ENCODE data around the gene C14orf132. TPM values are rescaled to one million over a fixed set of nuclear protein-coding genes. Genes with fewer than 3 reads are reported as not detected.

Gene C14orf132
- total and polyA plus RNA-seq, 10 of the 15 experiments (the other 5 are each of a cell fraction or from before 2014, with no cell fraction given), result under 0.01 to 1.2 (median 0.03) TPM; not detected in 2

DNA sequence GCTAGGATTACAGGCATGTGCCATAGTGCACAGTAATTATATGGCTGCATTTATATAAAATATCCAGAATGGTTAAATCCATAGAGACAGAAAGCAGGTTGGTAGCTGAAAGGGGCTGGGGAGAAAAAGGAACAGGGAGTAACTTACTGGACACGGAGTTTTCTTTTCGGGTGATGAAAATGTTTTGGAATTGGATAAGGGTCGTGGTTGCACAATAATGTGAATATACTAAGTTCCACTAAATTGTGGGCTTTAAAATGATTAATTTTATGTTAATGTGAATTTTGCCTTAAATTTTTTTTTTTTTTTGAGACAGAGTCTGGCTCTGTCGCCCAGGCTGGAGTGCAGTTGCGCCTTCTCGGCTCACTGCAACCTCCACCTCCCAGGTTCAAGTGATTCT lies 95.3 kb downstream of the C14orf132 start:
- ChIA-PET CTCF (interaction anchor here (1.5 kb wide), 1 partner anchor 9 kb away, joined by 3 read pairs; no protein-coding TSS in a partner anchor), SMC1A (ENCODE audit: uncharacterized antibody, unreplicated experiment) (interaction anchor here (0.8 kb wide), 1 partner anchor 102 kb away, joined by 3 read pairs; no protein-coding TSS in a partner anchor), RAD21 (ENCODE audit: unreplicated experiment) (no interaction called here), POLR2A (no interaction called here)
- H3K9me3 ChIP-seq (replicated peaks; ENCODE audit: control insufficient read depth, insufficient read depth, low read length), result no peaks in the 10 kb centered on the region; the same call in 2 of the 3 replicates
- no TSS peak for BruUV-seq (replicated peaks)
- TF ChIP-seq ASH2L (IDR thresholded peaks at IDR 0.05; ENCODE audit: borderline replicate concordance, low read depth) (no peak), FOS (IDR thresholded peaks at IDR 0.05; ENCODE audit: borderline replicate concordance, extremely low read depth, insufficient read length) (no peak), CREB1 (IDR thresholded peaks at IDR 0.05; ENCODE audit: low read depth) (no peak), EP300 (IDR thresholded peaks at IDR 0.05; ENCODE audit: borderline replicate concordance in 1 of 2, control insufficient read depth in 1 of 2, low read depth in 2 of 2, low read length in 2 of 2) (no peak), PRDM15 (CRISPR knock-in tag; IDR thresholded peaks at IDR 0.05) (no peak), ATF7 (IDR thresholded peaks at IDR 0.05; ENCODE audit: low read depth) (no peak), KDM1A (IDR thresholded peaks at IDR 0.05; ENCODE audit: borderline replicate concordance) (no peak), CHD1 (IDR thresholded peaks at IDR 0.05; ENCODE audit: low read depth, low read length) (no peak), MTA3 (IDR thresholded peaks at IDR 0.05; ENCODE audit: borderline replicate concordance, low read length) (no peak), SUPT20H (IDR thresholded peaks at IDR 0.05; ENCODE audit: borderline replicate concordance, control insufficient read depth, low read depth, low read length) (no peak), CHD2 (IDR thresholded peaks at IDR 0.05; ENCODE audit: borderline replicate concordance, low read depth, low read length) (no peak), PKNOX1 (IDR thresholded peaks at IDR 0.05) (no peak), POLR2AphosphoS2 (IDR thresholded peaks at IDR 0.05; ENCODE audit: low read depth, low read length) (no peak), BCL11A (IDR thresholded peaks at IDR 0.05; ENCODE audit: low read depth, low read length) (no peak)
- TF ChIP-seq, protein P1, sequence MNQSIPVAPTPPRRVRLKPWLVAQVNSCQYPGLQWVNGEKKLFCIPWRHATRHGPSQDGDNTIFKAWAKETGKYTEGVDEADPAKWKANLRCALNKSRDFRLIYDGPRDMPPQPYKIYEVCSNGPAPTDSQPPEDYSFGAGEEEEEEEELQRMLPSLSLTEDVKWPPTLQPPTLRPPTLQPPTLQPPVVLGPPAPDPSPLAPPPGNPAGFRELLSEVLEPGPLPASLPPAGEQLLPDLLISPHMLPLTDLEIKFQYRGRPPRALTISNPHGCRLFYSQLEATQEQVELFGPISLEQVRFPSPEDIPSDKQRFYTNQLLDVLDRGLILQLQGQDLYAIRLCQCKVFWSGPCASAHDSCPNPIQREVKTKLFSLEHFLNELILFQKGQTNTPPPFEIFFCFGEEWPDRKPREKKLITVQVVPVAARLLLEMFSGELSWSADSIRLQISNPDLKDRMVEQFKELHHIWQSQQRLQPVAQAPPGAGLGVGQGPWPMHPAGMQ (IDR thresholded peaks at IDR 0.05; ENCODE audit: borderline replicate concordance), result no peak
- TF ChIP-seq, protein P2, sequence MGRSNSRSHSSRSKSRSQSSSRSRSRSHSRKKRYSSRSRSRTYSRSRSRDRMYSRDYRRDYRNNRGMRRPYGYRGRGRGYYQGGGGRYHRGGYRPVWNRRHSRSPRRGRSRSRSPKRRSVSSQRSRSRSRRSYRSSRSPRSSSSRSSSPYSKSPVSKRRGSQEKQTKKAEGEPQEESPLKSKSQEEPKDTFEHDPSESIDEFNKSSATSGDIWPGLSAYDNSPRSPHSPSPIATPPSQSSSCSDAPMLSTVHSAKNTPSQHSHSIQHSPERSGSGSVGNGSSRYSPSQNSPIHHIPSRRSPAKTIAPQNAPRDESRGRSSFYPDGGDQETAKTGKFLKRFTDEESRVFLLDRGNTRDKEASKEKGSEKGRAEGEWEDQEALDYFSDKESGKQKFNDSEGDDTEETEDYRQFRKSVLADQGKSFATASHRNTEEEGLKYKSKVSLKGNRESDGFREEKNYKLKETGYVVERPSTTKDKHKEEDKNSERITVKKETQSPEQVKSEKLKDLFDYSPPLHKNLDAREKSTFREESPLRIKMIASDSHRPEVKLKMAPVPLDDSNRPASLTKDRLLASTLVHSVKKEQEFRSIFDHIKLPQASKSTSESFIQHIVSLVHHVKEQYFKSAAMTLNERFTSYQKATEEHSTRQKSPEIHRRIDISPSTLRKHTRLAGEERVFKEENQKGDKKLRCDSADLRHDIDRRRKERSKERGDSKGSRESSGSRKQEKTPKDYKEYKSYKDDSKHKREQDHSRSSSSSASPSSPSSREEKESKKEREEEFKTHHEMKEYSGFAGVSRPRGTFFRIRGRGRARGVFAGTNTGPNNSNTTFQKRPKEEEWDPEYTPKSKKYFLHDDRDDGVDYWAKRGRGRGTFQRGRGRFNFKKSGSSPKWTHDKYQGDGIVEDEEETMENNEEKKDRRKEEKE (IDR thresholded peaks at IDR 0.05), result no peak
- H3K4me3 ChIP-seq, result no peak overlapping the region
- no peak overlapping the region for H2AFZ ChIP-seq (ENCODE audit: control insufficient read depth, low read depth, low read length)
- intact Hi-C loops (cut with micrococcal nuclease; ENCODE audit: unreplicated experiment), result no loop called here
- H3K4me1 ChIP-seq (ENCODE audit: control insufficient read depth, insufficient read depth, low read length), result no peaks in the 10 kb centered on the region
- FAIRE-seq (no peak), DNase-seq (ENCODE audit: low read depth, low spot score) (no peak), ATAC-seq (no peak)
- H3K79me2 ChIP-seq (ENCODE audit: control insufficient read depth, insufficient read depth, low read length), result no peaks in the 10 kb centered on the region
- in situ Hi-C loops (cut with MboI), result no loop called here
- no peaks in the 10 kb centered on the region for H4K20me1 ChIP-seq (ENCODE audit: control insufficient read depth, insufficient read depth)
- WGBS (ENCODE audit: insufficient coverage, insufficient replicate concordance, low lambda C conversion rate, missing lambda C conversion rate), result 81% methylated on average over 6 of the region's 6 CpGs
- H3K27me3 ChIP-seq (replicated peaks in 1 of 2; ENCODE audit: control insufficient read depth in 2 of 2, insufficient read depth in 2 of 2, low read length in 1 of 2), result no peaks in the 10 kb centered on the region; a peak in 1 of 4 replicates
- H3K9ac ChIP-seq (ENCODE audit: control insufficient read depth, insufficient read depth, low read length), result no peak overlapping the region
- H3K27ac ChIP-seq (ENCODE audit: control insufficient read depth, insufficient read depth), result no peak overlapping the region
- H3K4me2 ChIP-seq (ENCODE audit: control insufficient read depth, insufficient read depth), result no peak overlapping the region
- H3K36me3 ChIP-seq (ENCODE audit: control insufficient read depth in 2 of 2, insufficient read depth in 2 of 2, low read length in 1 of 2), result no peaks in the 10 kb centered on the region
